Measurements from ENCODE around the gene XPO6. TPM values are rescaled to one million over a fixed set of nuclear protein-coding genes. Genes with fewer than 3 reads are reported as not detected.

The XPO6 gene
- polyA plus RNA-seq, 1 donor (not counting 4 experiments of a cell fraction or from before 2014, with no cell fraction given) = 127 TPM

GRCh38 chr16:28086186-28087139, 125.3 kb downstream of the XPO6 start:
- H4K20me1 ChIP-seq (ENCODE audit: control insufficient read depth, extremely low read depth, insufficient read depth, low read length) = no peaks in the 10 kb centered on the region
- no peaks in the 10 kb centered on the region for H3K36me3 ChIP-seq (ENCODE audit: control insufficient read depth in 2 of 2, extremely low read depth in 1 of 2, insufficient read depth in 2 of 2, low read length in 2 of 2)
- H3K9me3 ChIP-seq (ENCODE audit: control insufficient read depth, low read depth, low read length) = no peaks in the 10 kb centered on the region
- H3K4me3 ChIP-seq (ENCODE audit: control insufficient read depth in 2 of 3, extremely low read depth in 1 of 3, insufficient read depth in 2 of 3, low read depth in 1 of 3, low read length in 3 of 3) = no peak overlapping the region
- no peak overlapping the region for H3K9ac ChIP-seq (ENCODE audit: control insufficient read depth, extremely low read depth, insufficient read depth, low read length)
- no peak overlapping the region for H3K4me2 ChIP-seq (ENCODE audit: control insufficient read depth, extremely low read depth, insufficient read depth, low read depth, low read length)
- no peak for DNase-seq (ENCODE audit: low read depth, low spot score)
- H3K27me3 ChIP-seq (ENCODE audit: control insufficient read depth, extremely low read depth, insufficient read depth, low read length) = no peaks in the 10 kb centered on the region
- H3K9me1 ChIP-seq (ENCODE audit: control insufficient read depth, extremely low read depth, insufficient read depth, low read length) = no peaks in the 10 kb centered on the region
- no peak overlapping the region for H3K27ac ChIP-seq (ENCODE audit: control insufficient read depth, insufficient read depth, low read length)
- no peaks in the 10 kb centered on the region for H3K79me2 ChIP-seq (ENCODE audit: control insufficient read depth, insufficient read depth, low read length)
- no peak for FAIRE-seq
- TF ChIP-seq EZH2 (IDR thresholded peaks at IDR 0.05; ENCODE audit: low read length) (no peak), CTCF (optimal IDR thresholded peaks at IDR 0.05 in 1 of 3, IDR thresholded peaks at IDR 0.05 in 1 of 3, conservative IDR thresholded peaks at IDR 0.05 in 1 of 3; ENCODE audit: extremely low read depth in 1 of 3, insufficient read depth in 2 of 3, low read length in 3 of 3) (no peak)
- H2AFZ ChIP-seq (ENCODE audit: control insufficient read depth, low read length) = no peak overlapping the region
- dilution Hi-C loops (cut with MboI; ENCODE audit: extremely low pct_ligation_motif_present, low sequenced_read_pairs) = no loop called here
- peaks cover 7% of the 10 kb centered on the region for H3K4me1 ChIP-seq (ENCODE audit: control insufficient read depth, extremely low read depth, insufficient read depth, low read length)

GRCh38 chr16:28085389-28086171, 126.2 kb downstream of the XPO6 start:
- DNase-seq (ENCODE audit: low read depth, low spot score) = no peak
- FAIRE-seq = no peak
- dilution Hi-C loops (cut with MboI; ENCODE audit: extremely low pct_ligation_motif_present, low sequenced_read_pairs) = no loop called here

More at GRCh38 chr16:28085389-28086171, 126.2 kb downstream of the XPO6 start:
- TF ChIP-seq CTCF (optimal IDR thresholded peaks at IDR 0.05 in 1 of 3, IDR thresholded peaks at IDR 0.05 in 1 of 3, conservative IDR thresholded peaks at IDR 0.05 in 1 of 3; ENCODE audit: extremely low read depth in 1 of 3, insufficient read depth in 2 of 3, low read length in 3 of 3) (no peak), EZH2 (IDR thresholded peaks at IDR 0.05; ENCODE audit: low read length) (no peak)
- H3K9me3 ChIP-seq (ENCODE audit: control insufficient read depth, low read depth, low read length) = no peaks in the 10 kb centered on the region
- H3K4me3 ChIP-seq (ENCODE audit: control insufficient read depth in 2 of 3, extremely low read depth in 1 of 3, insufficient read depth in 2 of 3, low read depth in 1 of 3, low read length in 3 of 3) = no peak overlapping the region
- no peaks in the 10 kb centered on the region for H3K27me3 ChIP-seq (ENCODE audit: control insufficient read depth, extremely low read depth, insufficient read depth, low read length)
- no peak overlapping the region for H3K4me2 ChIP-seq (ENCODE audit: control insufficient read depth, extremely low read depth, insufficient read depth, low read depth, low read length)
- no peaks in the 10 kb centered on the region for H3K79me2 ChIP-seq (ENCODE audit: control insufficient read depth, insufficient read depth, low read length)
- H3K4me1 ChIP-seq (ENCODE audit: control insufficient read depth, extremely low read depth, insufficient read depth, low read length) = peaks cover 7% of the 10 kb centered on the region
- H3K27ac ChIP-seq (ENCODE audit: control insufficient read depth, insufficient read depth, low read length) = no peak overlapping the region
- no peaks in the 10 kb centered on the region for H3K36me3 ChIP-seq (ENCODE audit: control insufficient read depth in 2 of 2, extremely low read depth in 1 of 2, insufficient read depth in 2 of 2, low read length in 2 of 2)
- no peaks in the 10 kb centered on the region for H4K20me1 ChIP-seq (ENCODE audit: control insufficient read depth, extremely low read depth, insufficient read depth, low read length)
- H2AFZ ChIP-seq (ENCODE audit: control insufficient read depth, low read length) = no peak overlapping the region
- no peaks in the 10 kb centered on the region for H3K9me1 ChIP-seq (ENCODE audit: control insufficient read depth, extremely low read depth, insufficient read depth, low read length)
- no peak overlapping the region for H3K9ac ChIP-seq (ENCODE audit: control insufficient read depth, extremely low read depth, insufficient read depth, low read length)
